GM12878 (cell line): Measurements from ENCODE around the gene LRP1B. TPM values are rescaled to one million over a fixed set of nuclear protein-coding genes. Genes with fewer than 3 reads are reported as not detected.

Source experiments
- ATAC-seq: fragments of 200-7000 bp; cut with Tn5 transposase; 3 replicates; pipeline ENCODE4 v1.9.1; 2020; ENCODE audit warnings: mild to moderate bottlenecking, moderate library complexity
- BruUV-seq: library from RNA; stranded (reverse); fragments of 400-500 nt; replicated peaks from 2 replicates; lab custom pipeline; 2021; lab: Mats Ljungman, UMichigan
- CTCF ChIA-PET: fragments of 300-600 bp; sonication (Branson Sonifier 250); formaldehyde crosslinking; extraction: SDS; loops from one replicate; lab custom pipeline; 2021; ENCODE audit warnings: inconsistent platforms; lab: Yijun Ruan, JAX
- POLR2A ChIA-PET: fragments of 350-600 bp; formaldehyde crosslinking; extraction: SDS; loops from one replicate; lab custom pipeline; 2021; ENCODE audit warnings: inconsistent platforms; lab: Charles Lee
- RAD21 ChIA-PET: fragments of 300-600 bp; sonication (Branson Sonifier 250); formaldehyde crosslinking; loops from one replicate; lab custom pipeline; 2023; ENCODE audit warnings: antibody characterized with exemption; ENCODE audit not compliant: unreplicated experiment; lab: Charles Lee
- SMC1A ChIA-PET: fragments of 300-600 bp; sonication (Branson Sonifier 250); formaldehyde crosslinking; loops from one replicate; lab custom pipeline; 2023; ENCODE audit not compliant: unreplicated experiment, uncharacterized antibody; lab: Charles Lee
- DNase-seq: peaks from one replicate; pipeline ENCODE4 v3.0.0-alpha.2; 2011; ENCODE audit warnings: low read depth, low spot score
- FAIRE-seq: peaks from 3 replicates; lab custom pipeline; 2011; peaks lifted over from hg19 to GRCh38; lab: Jason Lieb, UNC
- H2AFZ ChIP-seq: 2 replicates; pipeline ENCODE4 v1.6.0; 2011; ENCODE audit warnings: low read depth, low read length, control low read depth; ENCODE audit not compliant: control insufficient read depth
- H3K27ac ChIP-seq: 2 replicates; pipeline ENCODE4 v1.5.1; 2011; ENCODE audit warnings: control low read depth; ENCODE audit not compliant: control insufficient read depth, insufficient read depth
- H3K27me3 ChIP-seq, 2 experiments: replicated peaks in 1 of 2; 2 replicates each; pipeline versions ENCODE4 v1.6.0 to v1.6.1; 2011; ENCODE audit warnings: low read length in 1 of 2; ENCODE audit not compliant: control insufficient read depth in 2 of 2, insufficient read depth in 2 of 2
- H3K36me3 ChIP-seq, 2 experiments: 2 replicates each; pipeline ENCODE4 v1.5.1; 2011; ENCODE audit warnings: low read length in 1 of 2; ENCODE audit not compliant: control insufficient read depth in 2 of 2, insufficient read depth in 2 of 2
- H3K4me1 ChIP-seq: 2 replicates; pipeline ENCODE4 v1.6.1; 2011; ENCODE audit warnings: mild to moderate bottlenecking, low read length, moderate library complexity, mixed read lengths; ENCODE audit not compliant: control insufficient read depth, insufficient read depth
- H3K4me2 ChIP-seq: 2 replicates; pipeline ENCODE4 v1.6.0; 2011; ENCODE audit warnings: control low read depth; ENCODE audit not compliant: control insufficient read depth, insufficient read depth
- H3K4me3 ChIP-seq: fragments of 200-600 bp; sonication (generic); 2 replicates; pipeline ENCODE4 v1.5.1; 2016
- H3K79me2 ChIP-seq: 2 replicates; pipeline ENCODE4 v1.6.0; 2011; ENCODE audit warnings: low read length; ENCODE audit not compliant: control insufficient read depth, insufficient read depth
- H3K9ac ChIP-seq: 2 replicates; pipeline ENCODE4 v1.8.0; 2011; ENCODE audit warnings: low read length, control low read depth, mixed read lengths; ENCODE audit not compliant: control insufficient read depth, insufficient read depth
- H3K9me3 ChIP-seq: replicated peaks from 3 replicates; pipeline ENCODE4 v1.5.1; 2011; ENCODE audit warnings: mild to moderate bottlenecking, low read length; ENCODE audit not compliant: control insufficient read depth, insufficient read depth
- H4K20me1 ChIP-seq: 2 replicates; pipeline ENCODE4 v1.6.0; 2011; ENCODE audit not compliant: control insufficient read depth, insufficient read depth
- CBFB ChIP-seq: IDR thresholded peaks from 2 replicates; pipeline ENCODE4 v1.6.1; 2016; ENCODE audit warnings: antibody characterized with exemption, low read depth
- CBX3 ChIP-seq: fragments of 200-600 bp; sonication (generic); IDR thresholded peaks from 2 replicates; pipeline ENCODE4 v1.6.1; 2016; ENCODE audit warnings: low read depth, borderline replicate concordance
- FOXM1 ChIP-seq: IDR thresholded peaks from 2 replicates; pipeline ENCODE4 v1.6.1; 2012; ENCODE audit warnings: low read depth, mild to moderate bottlenecking, inconsistent platforms, low read length, moderate library complexity
- IRF5 ChIP-seq: fragments of 450-650 bp; IDR thresholded peaks from 2 replicates; pipeline ENCODE4 v1.6.1; 2017; ENCODE audit warnings: borderline replicate concordance
- NR2C1 ChIP-seq: fragments of 450-650 bp; IDR thresholded peaks from 2 replicates; pipeline ENCODE4 v1.6.1; 2017; ENCODE audit warnings: antibody characterized with exemption, mild to moderate bottlenecking, moderate library complexity
- PAX5 ChIP-seq: IDR thresholded peaks from 2 replicates; pipeline ENCODE4 v1.6.1; 2011; ENCODE audit warnings: low read depth, low read length, borderline replicate concordance
- RFX5 ChIP-seq: IDR thresholded peaks from 2 replicates; pipeline ENCODE4 v1.6.1; 2011; ENCODE audit warnings: low read depth, low read length, improper control_type of control experiment
- SIX5 ChIP-seq: IDR thresholded peaks from 2 replicates; pipeline ENCODE4 v1.6.1; 2011; ENCODE audit warnings: mild to moderate bottlenecking, low read depth, low read length, moderate library complexity; ENCODE audit not compliant: severe bottlenecking
- SMC3 ChIP-seq: IDR thresholded peaks from 2 replicates; pipeline ENCODE4 v1.6.1; 2011; ENCODE audit warnings: low read length, improper control_type of control experiment, borderline replicate concordance
- SREBF2 ChIP-seq: IDR thresholded peaks from 2 replicates; pipeline ENCODE4 v1.6.1; 2012; ENCODE audit warnings: mild to moderate bottlenecking, low read length
- ZNF24 ChIP-seq: fragments of 450-650 bp; IDR thresholded peaks from 2 replicates; pipeline ENCODE4 v1.6.1; 2017; ENCODE audit warnings: antibody characterized with exemption, mild to moderate bottlenecking
- WGBS: methylation state at CpG from one replicate; pipeline ENCODE4 v1.1.6; 2016; ENCODE audit warnings: low lambda C conversion rate; ENCODE audit not compliant: insufficient replicate concordance, insufficient coverage; ENCODE audit errors: missing lambda C conversion rate; 5-methylcytosine and 5-hydroxymethylcytosine counted together
- in situ Hi-C: fragments of 300-500 bp; cut with MboI; formaldehyde crosslinking; loops from 9 replicates; pipeline ENCODE4 v1.14.3; 2018; ENCODE audit warnings: mixed read lengths
- intact Hi-C: fragments of 100-400 bp; cut with micrococcal nuclease; formaldehyde crosslinking; loops from one replicate; pipeline ENCODE4 v1.14.2; 2022; ENCODE audit not compliant: unreplicated experiment
- polyA plus RNA-seq, 11 experiments: library from polyadenylated mRNA; depleted of rRNA in 4 of 11; unstranded in 6 of 11; stranded (reverse) in 5 of 11; fragments of >200 nt; fragmentation: Nextera tagmentation in 4 of 11; fragmentation: Illumina TruSeq in 1 of 11; extraction: Ambion mirVana in 4 of 11; extraction: Trizol in 1 of 11; gene quantifications; 1 replicate in 1 of 11; 2 replicates in 10 of 11; pipeline versions ENCODE4 v1.2.1 to v1.2.3, GENCODE V29; 2011 to 2016; ENCODE audit warnings: inconsistent platforms in 2 of 11, missing spikeins in 2 of 11, low read depth in 1 of 11
- total RNA-seq, 4 experiments: library from RNA; depleted of rRNA in 3 of 4; stranded (reverse); fragments of >200 nt in 3 of 4; fragmentation: Illumina TruSeq in 1 of 4; extraction: Trizol in 1 of 4; gene quantifications; 2 replicates each; pipeline versions ENCODE4 v1.2.1 to v1.2.3, GENCODE V29; 2013 to 2021

The LRP1B gene
- total and polyA plus RNA-seq, 10 of the 15 experiments (the other 5 are each of a cell fraction or from before 2014, with no cell fraction given): under 0.01 to 0.06 (median 0.03) TPM; not detected in 5

- no peak overlapping the region for H3K27ac ChIP-seq
Observed at GRCh38 chr2:140496714-140497113, 1634.1 kb downstream of the LRP1B start.

More at GRCh38 chr2:140496714-140497113, 1634.1 kb downstream of the LRP1B start:
- H3K79me2 ChIP-seq: no peaks in the 10 kb centered on the region
- H3K4me1 ChIP-seq: no peaks in the 10 kb centered on the region
- no peak overlapping the region for H3K9ac ChIP-seq
- H2AFZ ChIP-seq: no peak overlapping the region
- CTCF ChIA-PET: no interaction called here
- H3K9me3 ChIP-seq: no peaks in the 10 kb centered on the region
- SMC1A ChIA-PET: interaction anchor here (0.7 kb wide), 1 partner anchor 177 kb away, joined by 3 read pairs; no protein-coding TSS in a partner anchor
- no peaks in the 10 kb centered on the region for H3K27me3 ChIP-seq
- in situ Hi-C loops: no loop called here
- TF ChIP-seq SMC3 (no peak), SREBF2 (no peak), CBX3 (no peak), NR2C1 (no peak), IRF5 (no peak), PAX5 (no peak), RFX5 (no peak), ZNF24 (no peak), SIX5 (no peak), FOXM1 (no peak), CBFB (no peak)
- FAIRE-seq (no peak), DNase-seq (no peak), ATAC-seq (no peak)
- H3K4me2 ChIP-seq: no peak overlapping the region
- 33% methylated on average over 1 of the region's 1 CpG for WGBS
- no peaks in the 10 kb centered on the region for H4K20me1 ChIP-seq
- POLR2A ChIA-PET: no interaction called here
- BruUV-seq: no TSS peak
- intact Hi-C loops: no loop called here
- no peaks in the 10 kb centered on the region for H3K36me3 ChIP-seq
- no peak overlapping the region for H3K4me3 ChIP-seq
- RAD21 ChIA-PET: no interaction called here
